DND-41 (cell line): Measurements from ENCODE around the gene UBE2H.

Experiments
- ATAC-seq: fragments of 200-7000 bp; cut with Tn5 transposase; 3 replicates; pipeline ENCODE4 v1.9.1; 2021; ENCODE audit warnings: low read depth; ENCODE audit not compliant: insufficient read depth
- DNase-seq: peaks from one replicate; pipeline ENCODE4 v3.0.0-alpha.2; 2020
- H2AFZ ChIP-seq: 2 replicates; pipeline ENCODE4 v1.6.0; 2012; ENCODE audit warnings: low read depth, low read length
- H3K27ac ChIP-seq: 2 replicates; pipeline ENCODE4 v1.5.1; 2012; ENCODE audit warnings: low read length, inconsistent platforms
- H3K27me3 ChIP-seq: fragments of 200-600 bp; sonication (generic); 2 replicates; pipeline ENCODE4 v1.6.0; 2012; ENCODE audit warnings: low read length, mild to moderate bottlenecking, inconsistent platforms; ENCODE audit not compliant: insufficient read depth, poor library complexity
- H3K36me3 ChIP-seq: 2 replicates; pipeline ENCODE4 v1.5.1; 2012; ENCODE audit warnings: low read length, inconsistent platforms; ENCODE audit not compliant: insufficient read depth
- H3K4me1 ChIP-seq: 2 replicates; pipeline ENCODE4 v1.5.1; 2012; ENCODE audit warnings: mild to moderate bottlenecking, low read length; ENCODE audit not compliant: insufficient read depth
- H3K4me2 ChIP-seq: 2 replicates; pipeline ENCODE4 v1.6.0; 2012; ENCODE audit warnings: mild to moderate bottlenecking, moderate library complexity, low read length, inconsistent platforms; ENCODE audit not compliant: insufficient read depth
- H3K4me3 ChIP-seq, 2 experiments: fragments of 200-600 bp in 1 of 2; shearing (Covaris generic) in 1 of 2; 2 replicates each; pipeline ENCODE4 v1.5.1; 2012 to 2016; ENCODE audit warnings: inconsistent platforms in 2 of 2, low read length in 2 of 2, mild to moderate bottlenecking in 2 of 2, low read depth in 1 of 2, moderate library complexity in 1 of 2
- H3K79me2 ChIP-seq: 2 replicates; pipeline ENCODE4 v1.6.0; 2012; ENCODE audit warnings: low read length, inconsistent platforms; ENCODE audit not compliant: insufficient read depth
- H3K9ac ChIP-seq: 2 replicates; pipeline ENCODE4 v1.6.0; 2012; ENCODE audit warnings: low read depth, mild to moderate bottlenecking, inconsistent platforms, low read length, moderate library complexity
- H3K9me3 ChIP-seq: 2 replicates; pipeline ENCODE4 v1.5.1; 2012; ENCODE audit warnings: low read length, moderate library complexity, mild to moderate bottlenecking, inconsistent platforms; ENCODE audit not compliant: insufficient read depth, severe bottlenecking
- H4K20me1 ChIP-seq: 2 replicates; pipeline ENCODE4 v1.6.0; 2012; ENCODE audit warnings: low read length; ENCODE audit not compliant: insufficient read depth
- EZH2 ChIP-seq: IDR thresholded peaks from 3 replicates; pipeline ENCODE4 v1.6.1; 2012; ENCODE audit warnings: borderline replicate concordance, low read depth, mild to moderate bottlenecking, moderate library complexity, low read length, inconsistent platforms; ENCODE audit not compliant: severe bottlenecking
- TF ChIP-seq, protein P1 (sequence below): IDR thresholded peaks from 2 replicates; pipeline ENCODE4 v1.5.1; 2012; ENCODE audit warnings: borderline replicate concordance, low read length, moderate library complexity, mild to moderate bottlenecking; ENCODE audit not compliant: poor library complexity, severe bottlenecking; ENCODE audit errors: extremely low read depth

UBE2H gene

DNA sequence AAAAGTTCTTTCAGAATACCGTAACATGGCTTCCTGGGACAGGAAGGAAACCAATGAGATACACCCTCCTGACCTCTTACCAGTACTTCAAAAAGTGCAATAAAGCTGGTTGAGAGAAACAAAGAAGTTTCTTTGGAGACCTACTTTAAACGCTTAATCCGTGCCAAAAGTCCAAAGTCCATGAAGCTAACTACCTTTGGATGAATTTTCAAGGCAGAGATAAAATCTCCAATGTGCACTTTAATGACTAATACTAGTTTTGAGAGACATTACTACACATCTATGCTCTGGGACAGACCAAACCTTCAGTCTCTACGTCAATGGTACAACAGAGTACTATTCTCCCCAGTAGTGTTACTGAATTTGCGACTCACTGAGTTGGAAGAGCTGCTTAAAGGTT is 46.1 kb downstream of the UBE2H start:
- Histone ChIP-seq H3K9ac (no peak overlapping the region), H3K27ac (no peak overlapping the region), H3K4me1 (no peaks in the 10 kb centered on the region), H2AFZ (no peak overlapping the region), H3K4me3 (no peak overlapping the region), H3K79me2 (no peaks in the 10 kb centered on the region), H4K20me1 (no peaks in the 10 kb centered on the region), H3K36me3 (no peaks in the 10 kb centered on the region), H3K27me3 (no peaks in the 10 kb centered on the region), H3K9me3 (no peaks in the 10 kb centered on the region), H3K4me2 (no peak overlapping the region)
- DNase-seq (no peak), ATAC-seq (no peak)
- no peak for TF ChIP-seq EZH2
- TF ChIP-seq, protein P1, sequence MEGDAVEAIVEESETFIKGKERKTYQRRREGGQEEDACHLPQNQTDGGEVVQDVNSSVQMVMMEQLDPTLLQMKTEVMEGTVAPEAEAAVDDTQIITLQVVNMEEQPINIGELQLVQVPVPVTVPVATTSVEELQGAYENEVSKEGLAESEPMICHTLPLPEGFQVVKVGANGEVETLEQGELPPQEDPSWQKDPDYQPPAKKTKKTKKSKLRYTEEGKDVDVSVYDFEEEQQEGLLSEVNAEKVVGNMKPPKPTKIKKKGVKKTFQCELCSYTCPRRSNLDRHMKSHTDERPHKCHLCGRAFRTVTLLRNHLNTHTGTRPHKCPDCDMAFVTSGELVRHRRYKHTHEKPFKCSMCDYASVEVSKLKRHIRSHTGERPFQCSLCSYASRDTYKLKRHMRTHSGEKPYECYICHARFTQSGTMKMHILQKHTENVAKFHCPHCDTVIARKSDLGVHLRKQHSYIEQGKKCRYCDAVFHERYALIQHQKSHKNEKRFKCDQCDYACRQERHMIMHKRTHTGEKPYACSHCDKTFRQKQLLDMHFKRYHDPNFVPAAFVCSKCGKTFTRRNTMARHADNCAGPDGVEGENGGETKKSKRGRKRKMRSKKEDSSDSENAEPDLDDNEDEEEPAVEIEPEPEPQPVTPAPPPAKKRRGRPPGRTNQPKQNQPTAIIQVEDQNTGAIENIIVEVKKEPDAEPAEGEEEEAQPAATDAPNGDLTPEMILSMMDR = no peak

DNA sequence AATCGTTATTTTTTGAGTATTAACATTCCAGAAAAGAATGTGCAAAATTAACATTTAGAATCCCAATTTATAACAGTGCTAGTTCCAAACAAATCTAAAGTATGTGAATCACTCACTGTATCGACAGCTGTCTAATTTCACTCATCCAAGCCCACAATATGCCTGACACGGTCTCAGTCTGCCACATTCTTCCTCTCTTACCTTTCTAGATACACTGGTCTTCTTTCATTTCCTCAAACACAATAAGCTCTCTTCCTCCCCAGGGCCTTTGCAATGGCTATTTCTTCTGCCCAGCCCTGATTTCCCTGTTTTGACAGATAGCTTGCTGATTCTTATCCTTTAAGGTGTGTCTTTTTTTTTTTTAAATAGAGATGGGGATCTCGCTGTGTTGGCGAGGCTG is 48.8 kb downstream of the UBE2H start:
- H3K4me1 ChIP-seq = no peaks in the 10 kb centered on the region
- H2AFZ ChIP-seq = no peak overlapping the region
- H3K9me3 ChIP-seq = no peaks in the 10 kb centered on the region
- ATAC-seq = no peak
- H3K4me3 ChIP-seq = no peak overlapping the region
- no peak overlapping the region for H3K9ac ChIP-seq
- no peak for DNase-seq
- H3K27me3 ChIP-seq = no peaks in the 10 kb centered on the region
- no peak overlapping the region for H3K27ac ChIP-seq
- H3K4me2 ChIP-seq = no peak overlapping the region
- H3K79me2 ChIP-seq = no peaks in the 10 kb centered on the region
- 0 out of 2 replicates have a peak, but pooled peaks cover 2% of the 10 kb centered on the region for H4K20me1 ChIP-seq
- TF ChIP-seq, protein P1 = no peak
- no peak for TF ChIP-seq EZH2
- H3K36me3 ChIP-seq = no peaks in the 10 kb centered on the region

DNA sequence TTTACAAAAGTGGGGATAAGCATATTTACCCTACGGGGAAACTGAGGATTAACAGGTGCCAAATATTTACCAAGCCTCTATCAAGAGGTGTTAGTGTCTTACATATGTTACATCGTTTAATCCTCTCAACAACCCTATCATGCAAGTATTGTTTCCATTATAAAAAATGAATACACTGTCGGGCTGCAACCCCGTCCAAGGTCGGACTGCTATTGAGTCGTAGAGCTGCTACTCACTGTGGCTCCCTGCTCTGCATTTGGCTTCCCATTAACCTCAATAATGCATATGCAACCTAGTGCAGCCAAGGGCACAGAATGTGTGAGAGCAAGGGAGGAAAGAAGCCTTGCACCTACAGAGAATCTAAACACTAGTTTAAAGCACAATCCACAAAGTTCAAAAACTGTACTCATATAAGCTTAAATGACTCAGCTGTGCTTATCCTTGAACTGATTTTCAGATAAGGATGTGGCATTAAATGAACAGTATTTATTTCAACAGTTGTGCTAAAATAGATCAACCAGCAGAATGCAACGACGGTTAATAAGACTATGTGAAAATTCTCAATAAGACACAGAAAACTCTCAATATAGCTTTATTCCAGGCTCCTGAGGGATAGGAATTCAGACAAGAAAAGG is 49.9 kb downstream of the UBE2H start:
- H3K4me2 ChIP-seq = no peak overlapping the region
- no peak for TF ChIP-seq EZH2
- TF ChIP-seq, protein P1 = no peak
- DNase-seq = no peak
- no peak overlapping the region for H3K9ac ChIP-seq
- no peaks in the 10 kb centered on the region for H3K79me2 ChIP-seq
- 0 out of 2 replicates have a peak, but pooled peaks cover 2% of the 10 kb centered on the region for H4K20me1 ChIP-seq
- no peaks in the 10 kb centered on the region for H3K36me3 ChIP-seq
- no peak overlapping the region for H2AFZ ChIP-seq
- no peak overlapping the region for H3K4me3 ChIP-seq
- no peaks in the 10 kb centered on the region for H3K4me1 ChIP-seq
- H3K27me3 ChIP-seq = no peaks in the 10 kb centered on the region
- no peak for ATAC-seq
- H3K27ac ChIP-seq = no peak overlapping the region
- H3K9me3 ChIP-seq = no peaks in the 10 kb centered on the region
